H1 (cell line): ENCODE measurements around the gene SGCD. TPM values are rescaled to one million over a fixed set of nuclear protein-coding genes. Genes with fewer than 3 reads are reported as not detected.

Experiments
- CTCF ChIA-PET: fragments of 300-600 bp; sonication (Branson Sonifier 250); formaldehyde crosslinking; loops from one replicate; lab custom pipeline; 2021; ENCODE audit not compliant: partially characterized antibody; lab: Charles Lee
- POLR2A ChIA-PET: fragments of 300-600 bp; sonication (Branson Sonifier 250); formaldehyde crosslinking; loops from one replicate; lab custom pipeline; 2021; ENCODE audit warnings: inconsistent platforms; ENCODE audit not compliant: partially characterized antibody; lab: Charles Lee
- DNase-seq, 2 experiments: peaks; one replicate each; pipeline versions ENCODE4 v3.0.0 to v3.0.0-alpha.2; 2010 to 2022; ENCODE audit warnings: low spot score in 2 of 2, low read depth in 1 of 2, mixed read lengths in 1 of 2
- FAIRE-seq: peaks from 2 replicates; lab custom pipeline; 2011; peaks lifted over from hg19 to GRCh38; lab: Jason Lieb, UNC
- H2AFZ ChIP-seq: 2 replicates; pipeline ENCODE4 v1.8.1; 2012; ENCODE audit warnings: low read length, inconsistent platforms
- H2AK5ac ChIP-seq: 2 replicates; pipeline ENCODE4 v1.6.1; 2013; ENCODE audit warnings: low read depth, low read length
- H2BK120ac ChIP-seq: replicated peaks from 2 replicates; pipeline ENCODE3; 2013; ENCODE audit warnings: low read depth, low read length, inconsistent platforms
- H2BK12ac ChIP-seq: 2 replicates; pipeline ENCODE4 v1.6.1; 2013; ENCODE audit warnings: low read depth, low read length
- H2BK15ac ChIP-seq: 2 replicates; pipeline ENCODE4 v1.6.1; 2013; ENCODE audit warnings: low read length
- H2BK20ac ChIP-seq: 2 replicates; pipeline ENCODE4 v1.6.1; 2013; ENCODE audit warnings: low read length
- H2BK5ac ChIP-seq: 2 replicates; pipeline ENCODE4 v1.6.1; 2013; ENCODE audit warnings: low read depth, low read length
- H3K14ac ChIP-seq: 2 replicates; pipeline ENCODE4 v1.6.1; 2013; ENCODE audit warnings: inconsistent platforms; ENCODE audit not compliant: insufficient read length
- H3K18ac ChIP-seq: 2 replicates; pipeline ENCODE4 v1.6.1; 2013; ENCODE audit warnings: low read length; ENCODE audit errors: extremely low read depth
- H3K23ac ChIP-seq: 2 replicates; pipeline ENCODE4 v1.6.1; 2013; ENCODE audit warnings: inconsistent platforms; ENCODE audit not compliant: insufficient read length
- H3K23me2 ChIP-seq: 2 replicates; pipeline ENCODE4 v1.6.1; 2013; ENCODE audit warnings: low read depth, low read length
- H3K27ac ChIP-seq: 2 replicates; pipeline ENCODE4 v1.6.1; 2011; ENCODE audit warnings: low read depth, low read length, inconsistent platforms
- H3K27me3 ChIP-seq, 4 experiments: replicated peaks in 1 of 4; 1 replicate in 1 of 4; 2 replicates in 3 of 4; pipeline versions ENCODE4 v1.6.1 to v1.8.1; 2011 to 2013; ENCODE audit warnings: low read length in 3 of 4, mild to moderate bottlenecking in 3 of 4, inconsistent platforms in 2 of 4, mixed read lengths in 2 of 4, moderate library complexity in 1 of 4; ENCODE audit not compliant: control insufficient read depth in 3 of 4, insufficient read depth in 3 of 4; ENCODE audit errors: extremely low read depth in 1 of 4
- H3K36me3 ChIP-seq, 4 experiments: 2 replicates each; pipeline versions ENCODE4 v1.6.1 to v1.8.1; 2011 to 2013; ENCODE audit warnings: mild to moderate bottlenecking in 4 of 4, low read length in 3 of 4, moderate library complexity in 2 of 4, control low read depth in 1 of 4, inconsistent platforms in 1 of 4; ENCODE audit not compliant: insufficient read depth in 4 of 4, control insufficient read depth in 2 of 4
- H3K4ac ChIP-seq: replicated peaks from 2 replicates; pipeline ENCODE3; 2013; ENCODE audit warnings: low read length, low read depth, mixed read lengths, inconsistent platforms; ENCODE audit not compliant: insufficient read length
- H3K4me1 ChIP-seq, 4 experiments: replicated peaks in 1 of 4; 1 replicate in 1 of 4; 2 replicates in 3 of 4; pipeline versions ENCODE4 v1.6.1 to v1.8.1; 2011 to 2013; ENCODE audit warnings: low read length in 3 of 4, inconsistent platforms in 2 of 4, mixed read lengths in 1 of 4; ENCODE audit not compliant: insufficient read depth in 4 of 4, control insufficient read depth in 3 of 4
- H3K4me2 ChIP-seq, 2 experiments: 2 replicates each; pipeline versions ENCODE4 v1.6.1 to v1.8.1; 2011 to 2013; ENCODE audit warnings: low read depth in 2 of 2, low read length in 2 of 2, control low read depth in 1 of 2, inconsistent platforms in 1 of 2, mild to moderate bottlenecking in 1 of 2; ENCODE audit not compliant: insufficient read depth in 1 of 2
- H3K4me3 ChIP-seq, 4 experiments: fragments of 200-600, 300-600 bp in 1 of 4; sonication (generic), shearing (Covaris generic), sonication (Bioruptor Twin) in 1 of 4; 2 replicates each; pipeline versions ENCODE4 v1.5.1 to v1.8.1; 2011 to 2016; ENCODE audit warnings: low read length in 4 of 4, low read depth in 3 of 4, control low read depth in 2 of 4, inconsistent platforms in 2 of 4, mild to moderate bottlenecking in 2 of 4, mixed read lengths in 1 of 4, moderate library complexity in 1 of 4; ENCODE audit not compliant: insufficient read depth in 2 of 4; ENCODE audit errors: extremely low read depth in 1 of 4
- H3K56ac ChIP-seq: replicated peaks from 2 replicates; pipeline ENCODE3; 2013; ENCODE audit warnings: low read depth, mild to moderate bottlenecking, mixed read lengths, low read length, inconsistent platforms; ENCODE audit not compliant: insufficient read length
- H3K79me1 ChIP-seq: 2 replicates; pipeline ENCODE4 v1.6.1; 2013; ENCODE audit warnings: low read depth, low read length, control low read depth
- H3K79me2 ChIP-seq, 2 experiments: 2 replicates each; pipeline versions ENCODE4 v1.6.1 to v1.8.1; 2012 to 2013; ENCODE audit warnings: low read length in 2 of 2, mild to moderate bottlenecking in 2 of 2, inconsistent platforms in 1 of 2; ENCODE audit not compliant: insufficient read depth in 2 of 2, control insufficient read depth in 1 of 2
- H3K9ac ChIP-seq, 4 experiments: replicated peaks in 1 of 4; 1 replicate in 1 of 4; 2 replicates in 3 of 4; pipeline versions ENCODE4 v1.6.1 to v1.8.1; 2011 to 2013; ENCODE audit warnings: low read depth in 3 of 4, low read length in 3 of 4, control low read depth in 2 of 4, mild to moderate bottlenecking in 2 of 4, moderate library complexity in 2 of 4, inconsistent platforms in 1 of 4; ENCODE audit errors: extremely low read depth in 1 of 4
- H3K9me3 ChIP-seq, 2 experiments: 2 replicates each; pipeline versions ENCODE4 v1.6.1 to v1.8.1; 2012 to 2013; ENCODE audit warnings: mild to moderate bottlenecking in 2 of 2, moderate library complexity in 2 of 2, control low read depth in 1 of 2, inconsistent platforms in 1 of 2, low read depth in 1 of 2, low read length in 1 of 2, mixed read lengths in 1 of 2; ENCODE audit not compliant: insufficient read depth in 2 of 2
- H4K20me1 ChIP-seq, 2 experiments: replicated peaks in 1 of 2; 2 replicates each; pipeline versions ENCODE3 to v1.8.1; 2011 to 2013; ENCODE audit warnings: inconsistent platforms in 2 of 2, low read length in 2 of 2, mild to moderate bottlenecking in 1 of 2; ENCODE audit not compliant: insufficient read depth in 2 of 2, control insufficient read depth in 1 of 2
- H4K5ac ChIP-seq: 2 replicates; pipeline ENCODE4 v1.6.1; 2013; ENCODE audit warnings: low read length, low read depth, mixed read lengths, inconsistent platforms; ENCODE audit not compliant: insufficient read length
- H4K8ac ChIP-seq: 2 replicates; pipeline ENCODE4 v1.8.0; 2013; ENCODE audit warnings: mild to moderate bottlenecking, moderate library complexity, low read length, inconsistent platforms; ENCODE audit not compliant: insufficient read depth; ENCODE audit errors: extremely low read depth
- H4K91ac ChIP-seq: replicated peaks from 2 replicates; pipeline ENCODE3; 2013; ENCODE audit warnings: low read length, mixed read lengths, inconsistent platforms; ENCODE audit not compliant: insufficient read length
- CHD1 ChIP-seq: IDR thresholded peaks from 2 replicates; pipeline ENCODE4 v1.6.1; 2012; ENCODE audit warnings: low read depth, low read length, improper control_type of control experiment
- CTCF ChIP-seq, 3 experiments: IDR thresholded peaks; 1 replicate in 2 of 3; 2 replicates in 1 of 3; pipeline versions ENCODE4 v1.5.1 to v1.6.1; 2011; ENCODE audit warnings: low read length in 3 of 3, mild to moderate bottlenecking in 3 of 3, inconsistent platforms in 2 of 3, low read depth in 1 of 3, moderate library complexity in 1 of 3; ENCODE audit not compliant: insufficient read depth in 1 of 3; ENCODE audit errors: control extremely low read depth in 1 of 3
- RXRA ChIP-seq: IDR thresholded peaks from 2 replicates; pipeline ENCODE4 v1.6.1; 2011; ENCODE audit warnings: low read depth, mild to moderate bottlenecking, low read length, moderate library complexity; ENCODE audit not compliant: insufficient read depth
- SAP30 ChIP-seq: fragments of 300-600 bp; sonication (generic); IDR thresholded peaks from 2 replicates; pipeline ENCODE4 v1.7.1; 2012; ENCODE audit warnings: low read length, moderate library complexity, mild to moderate bottlenecking, inconsistent platforms; ENCODE audit not compliant: insufficient read depth, insufficient replicate concordance
- WGBS, 2 experiments: shearing (Covaris generic) in 1 of 2; methylation state at CpG; one replicate each; pipeline versions ENCODE4 v1.1.6 to v1.1.7; 2013 to 2015; ENCODE audit warnings: low lambda C conversion rate in 2 of 2, mixed read lengths in 2 of 2, inconsistent platforms in 1 of 2, low coverage in 1 of 2, missing lambda C conversion rate in 1 of 2; ENCODE audit not compliant: insufficient replicate concordance in 2 of 2, insufficient coverage in 1 of 2, insufficient read length in 1 of 2; ENCODE audit errors: extremely low coverage in 1 of 2, missing lambda C conversion rate in 1 of 2; 5-methylcytosine and 5-hydroxymethylcytosine counted together
- polyA plus RNA-seq, 7 experiments: library from polyadenylated mRNA; depleted of rRNA in 3 of 7; stranded (reverse) in 5 of 7; unstranded in 2 of 7; fragments of >200 nt in 5 of 7; fragments of 200-250 nt in 2 of 7; gene quantifications; 1 replicate in 5 of 7; 2 replicates in 1 of 7; 4 replicates in 1 of 7; pipeline versions ENCODE4 v1.2.1 to v1.2.3, GENCODE V29; 2011 to 2013; ENCODE audit warnings: missing spikeins in 2 of 7, mixed read lengths in 2 of 7
- total RNA-seq: library from RNA; stranded (reverse); fragmentation: NEBNext Ultra II Directional; extraction: Animal tissue kit (Norgen Biotek cat#: 25700); gene quantifications from 2 replicates; pipeline ENCODE4 v1.2.1, GENCODE V29; 2021

Gene SGCD
- total and polyA plus RNA-seq, 2 of the 8 experiments (the other 6 are each of a cell fraction or from before 2014, with no cell fraction given): 0.04 to 0.08 TPM

GRCh38 chr5:156799171-156799570 is 472.2 kb downstream of the SGCD start:
- no peak overlapping the region for H3K27ac ChIP-seq
- no peak overlapping the region for H3K4me2 ChIP-seq
- no peak overlapping the region for H2AK5ac ChIP-seq
- no peak for DNase-seq
- no peak overlapping the region for H3K56ac ChIP-seq
- H3K4me3 ChIP-seq: no peak overlapping the region
- no peaks in the 10 kb centered on the region for H4K20me1 ChIP-seq
- no peak overlapping the region for H3K14ac ChIP-seq
- no peak for TF ChIP-seq CHD1
- no peak for TF ChIP-seq CTCF (IDR thresholded peaks at IDR 0.05; ENCODE audit: control extremely low read depth in 1 of 3, insufficient read depth in 1 of 3, low read depth in 1 of 3, low read length in 3 of 3)
- no peak for TF ChIP-seq SAP30
- no peak for TF ChIP-seq RXRA
- H2BK15ac ChIP-seq: no peak overlapping the region
- POLR2A ChIA-PET: no interaction called here
- peak overlapping the region; percentile 98 for H2BK120ac ChIP-seq
- H3K9me3 ChIP-seq: no peaks in the 10 kb centered on the region
- H3K79me1 ChIP-seq: no peaks in the 10 kb centered on the region
- no peak overlapping the region for H2AFZ ChIP-seq
- H3K23me2 ChIP-seq: no peaks in the 10 kb centered on the region
- FAIRE-seq: no peak
- H2BK12ac ChIP-seq: peak overlapping the region; percentile 6; the same call in 1 of the 2 replicates
- 53% methylated on average over 1 of the region's 1 CpG; no CpG with 5 or more reads in 1 of the 2 experiments for WGBS, 2 experiments
- no peak overlapping the region for H3K4ac ChIP-seq
- no peak overlapping the region for H3K9ac ChIP-seq
- H4K91ac ChIP-seq: peak overlapping the region; percentile 75
- H4K8ac ChIP-seq: no peak overlapping the region
- no peak overlapping the region for H3K23ac ChIP-seq
- CTCF ChIA-PET: interaction anchor here (0.7 kb wide), 1 partner anchor 17 kb away, joined by 3 read pairs; no protein-coding TSS in a partner anchor
- no peaks in the 10 kb centered on the region for H3K27me3 ChIP-seq
- peak overlapping the region; percentile 10 for H4K5ac ChIP-seq
- H2BK20ac ChIP-seq: no peak overlapping the region; the same call in 1 of the 2 replicates
- H3K18ac ChIP-seq: no peak overlapping the region
- H3K79me2 ChIP-seq: no peaks in the 10 kb centered on the region
- peak overlapping the region; percentile 89; the same call in 1 of the 2 replicates for H2BK5ac ChIP-seq
- H3K4me1 ChIP-seq: peaks cover 0 to 28% (median 14%) of the 10 kb centered on the region in 4 experiments; a peak in 4 of 7 replicates
- no peaks in the 10 kb centered on the region for H3K36me3 ChIP-seq
